ENCODE measurements around the gene CIB2.

The CIB2 gene

GRCh38 chr15:78064544-78064943, 66.7 kb downstream of the CIB2 start:
- no peak for DNase-seq

- no peak for DNase-seq
These were observed 67.3 kb downstream of the CIB2 start for GRCh38 chr15:78063970-78064385.

- DNase-seq: no peak
These were observed 68.0 kb downstream of the CIB2 start for GRCh38 chr15:78063217-78063616.

GRCh38 chr15:78061963-78062427, 69.2 kb downstream of the CIB2 start:
- DNase-seq: no peak

- no peak for DNase-seq
These were observed 71.0 kb downstream of the CIB2 start for GRCh38 chr15:78060232-78060631.

GRCh38 chr15:78059110-78059839, 72.0 kb downstream of the CIB2 start:
- no peak for DNase-seq

- DNase-seq: no peak
These were observed 72.8 kb downstream of the CIB2 start for GRCh38 chr15:78058401-78058935.

- no peak for DNase-seq
These were observed 73.4 kb downstream of the CIB2 start for GRCh38 chr15:78057803-78058202.

- peak; percentile 26 to 28 for DNase-seq
These were observed 74.5 kb downstream of the CIB2 start for GRCh38 chr15:78056714-78057269.

GRCh38 chr15:78055919-78056713, 75.1 kb downstream of the CIB2 start:
- DNase-seq: no peak

- DNase-seq: no peak
These were observed 76.3 kb downstream of the CIB2 start for GRCh38 chr15:78054966-78055365.
